ENCODE results near the gene SLC35E2B.

Gene SLC35E2B

GRCh38 chr1:1628754-1629429 is 63.7 kb downstream of the SLC35E2B start:
- in situ Hi-C loops (cut with MboI; ENCODE audit: low pct_unique_long_range_greater_than_20kb, low sequenced_read_pairs), result no loop called here
- DNase-seq, result no peak

GRCh38 chr1:1627829-1628753 is 64.5 kb downstream of the SLC35E2B start:
- in situ Hi-C loops (cut with MboI; ENCODE audit: low pct_unique_long_range_greater_than_20kb, low sequenced_read_pairs), result no loop called here
- no peak for DNase-seq

- no peak for DNase-seq
- in situ Hi-C loops (cut with MboI; ENCODE audit: low pct_unique_long_range_greater_than_20kb, low sequenced_read_pairs), result no loop called here
Observed at GRCh38 chr1:1627261-1627828, 65.2 kb downstream of the SLC35E2B start.

GRCh38 chr1:1626207-1627141 is 66.1 kb downstream of the SLC35E2B start:
- no peak for DNase-seq
- in situ Hi-C loops (cut with MboI; ENCODE audit: low pct_unique_long_range_greater_than_20kb, low sequenced_read_pairs), result no loop called here

GRCh38 chr1:1625824-1626206 is 66.8 kb downstream of the SLC35E2B start:
- in situ Hi-C loops (cut with MboI; ENCODE audit: low pct_unique_long_range_greater_than_20kb, low sequenced_read_pairs), result no loop called here

GRCh38 chr1:1625404-1625775 is 67.2 kb downstream of the SLC35E2B start:
- in situ Hi-C loops (cut with MboI; ENCODE audit: low pct_unique_long_range_greater_than_20kb, low sequenced_read_pairs), result no loop called here
- no peak for DNase-seq

More at GRCh38 chr1:1625824-1626206, 66.8 kb downstream of the SLC35E2B start:
- DNase-seq, result no peak

- DNase-seq, result no peak
- in situ Hi-C loops (cut with MboI; ENCODE audit: low pct_unique_long_range_greater_than_20kb, low sequenced_read_pairs), result no loop called here
Observed at GRCh38 chr1:1624443-1625403, 67.9 kb downstream of the SLC35E2B start.

- in situ Hi-C loops (cut with MboI; ENCODE audit: low pct_unique_long_range_greater_than_20kb, low sequenced_read_pairs), result no loop called here
- DNase-seq, result no peak
Observed at GRCh38 chr1:1623631-1624442, 68.8 kb downstream of the SLC35E2B start.

- no peak for DNase-seq
- in situ Hi-C loops (cut with MboI; ENCODE audit: low pct_unique_long_range_greater_than_20kb, low sequenced_read_pairs), result no loop called here
Observed at GRCh38 chr1:1623181-1623630, 69.4 kb downstream of the SLC35E2B start.

GRCh38 chr1:1622788-1623094 is 69.9 kb downstream of the SLC35E2B start:
- in situ Hi-C loops (cut with MboI; ENCODE audit: low pct_unique_long_range_greater_than_20kb, low sequenced_read_pairs), result no loop called here
- no peak for DNase-seq

- DNase-seq, result no peak
- in situ Hi-C loops (cut with MboI; ENCODE audit: low pct_unique_long_range_greater_than_20kb, low sequenced_read_pairs), result no loop called here
Observed at GRCh38 chr1:1622010-1622787, 70.4 kb downstream of the SLC35E2B start.

GRCh38 chr1:1621173-1622009 is 71.2 kb downstream of the SLC35E2B start:
- in situ Hi-C loops (cut with MboI; ENCODE audit: low pct_unique_long_range_greater_than_20kb, low sequenced_read_pairs), result no loop called here
- DNase-seq, result no peak

- DNase-seq, result no peak
- in situ Hi-C loops (cut with MboI; ENCODE audit: low pct_unique_long_range_greater_than_20kb, low sequenced_read_pairs), result no loop called here
Observed at GRCh38 chr1:1620433-1621139, 72.0 kb downstream of the SLC35E2B start.

GRCh38 chr1:1619917-1620361 is 72.7 kb downstream of the SLC35E2B start:
- peak; percentile 41 for DNase-seq
- in situ Hi-C loops (cut with MboI; ENCODE audit: low pct_unique_long_range_greater_than_20kb, low sequenced_read_pairs), result no loop called here

GRCh38 chr1:1618396-1619068 is 74.1 kb downstream of the SLC35E2B start:
- DNase-seq, result no peak
- in situ Hi-C loops (cut with MboI; ENCODE audit: low pct_unique_long_range_greater_than_20kb, low sequenced_read_pairs), result no loop called here
